HL-60 (cell line): ENCODE data around the gene SRF.

ENCODE experiments used
- DNase-seq, 2 experiments: peaks; one replicate each; pipeline ENCODE4 v3.0.0-alpha.2; 2010 to 2020; ENCODE audit warnings: low read depth in 1 of 2, low spot score in 1 of 2
- H3K27ac ChIP-seq: fragments of 250-450 bp; sonication (Bioruptor Pico); replicated peaks from 2 replicates; pipeline ENCODE4 v1.5.1; 2020; ENCODE audit warnings: mild to moderate bottlenecking, moderate library complexity
- H3K27me3 ChIP-seq: fragments of 250-450 bp; sonication (Bioruptor Pico); 2 replicates; pipeline ENCODE4 v1.5.1; 2021; ENCODE audit warnings: mild to moderate bottlenecking, moderate library complexity; ENCODE audit not compliant: insufficient read depth, poor library complexity, severe bottlenecking
- H3K4me3 ChIP-seq: replicated peaks from 2 replicates; pipeline ENCODE4 v1.5.1; 2011; ENCODE audit warnings: mild to moderate bottlenecking, control low read depth, low read length; ENCODE audit not compliant: insufficient read depth
- GABPA ChIP-seq: IDR thresholded peaks from 2 replicates; pipeline ENCODE4 v1.6.1; 2012; ENCODE audit warnings: low read depth
- POLR2AphosphoS5 ChIP-seq: IDR thresholded peaks from 2 replicates; pipeline ENCODE4 v1.6.1; 2012; ENCODE audit warnings: low read depth
- SPI1 ChIP-seq: IDR thresholded peaks from 2 replicates; pipeline ENCODE4 v1.6.1; 2012; ENCODE audit warnings: low read depth, mild to moderate bottlenecking, borderline replicate concordance
- long read RNA-seq: library from polyadenylated mRNA; unstranded; transcript quantifications from one replicate; pipeline ENCODE4 v2.0.0, GENCODE V29; 2020
- TF ChIP-seq, protein P1 (sequence below): IDR thresholded peaks from 2 replicates; pipeline ENCODE4 v1.6.1; 2012; ENCODE audit warnings: low read depth; ENCODE audit not compliant: insufficient replicate concordance
- TF ChIP-seq, protein P2 (sequence below): IDR thresholded peaks from one replicate; pipeline ENCODE4 v1.5.1; 2011; ENCODE audit warnings: low read length, control low read depth, inconsistent platforms; ENCODE audit not compliant: insufficient read depth

The SRF gene
- long read RNA-seq, full-length matches to known transcripts = 5 of 17 reads
- long read RNA-seq, partial matches to known transcripts = 12 of 17 reads
- long read RNA-seq, other reads (novel, unspliced or antisense) = 0 of 17 reads

DNA sequence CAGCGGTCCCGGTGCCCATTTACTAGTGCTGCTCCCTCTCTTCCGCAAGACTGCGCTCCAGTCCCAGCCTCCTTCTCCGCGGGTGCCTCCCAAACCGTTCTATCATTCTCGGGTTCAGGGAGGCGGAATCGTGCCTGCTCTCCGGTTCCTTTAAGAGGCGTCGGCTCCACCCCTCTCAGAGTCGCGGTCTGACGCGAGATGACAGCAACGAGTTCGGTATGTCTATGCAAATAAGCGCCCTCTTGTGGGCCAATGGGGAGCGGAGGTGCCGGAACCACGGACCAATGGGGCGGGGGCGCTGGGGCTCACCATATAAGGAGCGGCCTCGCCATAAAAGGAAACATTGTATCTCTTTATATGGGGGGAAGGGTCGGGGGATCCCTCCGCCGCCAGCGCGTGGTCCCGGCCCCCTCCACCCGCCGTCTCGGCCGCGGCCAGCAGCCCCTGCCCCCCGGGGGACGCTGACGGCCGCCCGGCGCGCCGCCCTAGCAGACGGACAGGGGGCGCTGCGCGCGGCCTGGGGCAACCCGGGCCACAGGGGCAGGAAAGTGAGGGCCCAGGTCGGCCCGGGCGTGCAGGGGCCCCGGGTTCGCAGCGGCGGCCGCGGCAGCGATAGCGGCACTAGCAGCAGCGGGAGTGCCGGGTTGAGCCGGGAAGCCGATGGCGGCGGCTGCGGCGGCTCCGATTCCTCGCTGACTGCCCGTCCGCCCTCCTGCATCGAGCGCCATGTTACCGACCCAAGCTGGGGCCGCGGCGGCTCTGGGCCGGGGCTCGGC, at the start of gene SRF:
SRF (plus strand) TSS at position 339 of the 776 bp plus-strand sequence; CDS start at position 727, 388 bp downstream.
- peak; percentile 98 to 100 for DNase-seq
- no peaks in the 10 kb centered on the region for H3K27me3 ChIP-seq
- peak within 1 kb of the TSS; percentile 92 for H3K4me3 ChIP-seq
- TF ChIP-seq GABPA (no peak), POLR2AphosphoS5 (peak; percentile 70)
- TF ChIP-seq, protein P1, sequence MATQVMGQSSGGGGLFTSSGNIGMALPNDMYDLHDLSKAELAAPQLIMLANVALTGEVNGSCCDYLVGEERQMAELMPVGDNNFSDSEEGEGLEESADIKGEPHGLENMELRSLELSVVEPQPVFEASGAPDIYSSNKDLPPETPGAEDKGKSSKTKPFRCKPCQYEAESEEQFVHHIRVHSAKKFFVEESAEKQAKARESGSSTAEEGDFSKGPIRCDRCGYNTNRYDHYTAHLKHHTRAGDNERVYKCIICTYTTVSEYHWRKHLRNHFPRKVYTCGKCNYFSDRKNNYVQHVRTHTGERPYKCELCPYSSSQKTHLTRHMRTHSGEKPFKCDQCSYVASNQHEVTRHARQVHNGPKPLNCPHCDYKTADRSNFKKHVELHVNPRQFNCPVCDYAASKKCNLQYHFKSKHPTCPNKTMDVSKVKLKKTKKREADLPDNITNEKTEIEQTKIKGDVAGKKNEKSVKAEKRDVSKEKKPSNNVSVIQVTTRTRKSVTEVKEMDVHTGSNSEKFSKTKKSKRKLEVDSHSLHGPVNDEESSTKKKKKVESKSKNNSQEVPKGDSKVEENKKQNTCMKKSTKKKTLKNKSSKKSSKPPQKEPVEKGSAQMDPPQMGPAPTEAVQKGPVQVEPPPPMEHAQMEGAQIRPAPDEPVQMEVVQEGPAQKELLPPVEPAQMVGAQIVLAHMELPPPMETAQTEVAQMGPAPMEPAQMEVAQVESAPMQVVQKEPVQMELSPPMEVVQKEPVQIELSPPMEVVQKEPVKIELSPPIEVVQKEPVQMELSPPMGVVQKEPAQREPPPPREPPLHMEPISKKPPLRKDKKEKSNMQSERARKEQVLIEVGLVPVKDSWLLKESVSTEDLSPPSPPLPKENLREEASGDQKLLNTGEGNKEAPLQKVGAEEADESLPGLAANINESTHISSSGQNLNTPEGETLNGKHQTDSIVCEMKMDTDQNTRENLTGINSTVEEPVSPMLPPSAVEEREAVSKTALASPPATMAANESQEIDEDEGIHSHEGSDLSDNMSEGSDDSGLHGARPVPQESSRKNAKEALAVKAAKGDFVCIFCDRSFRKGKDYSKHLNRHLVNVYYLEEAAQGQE = peak; percentile 36
- H3K27ac ChIP-seq = peak within 1 kb of the TSS; percentile 79

DNA sequence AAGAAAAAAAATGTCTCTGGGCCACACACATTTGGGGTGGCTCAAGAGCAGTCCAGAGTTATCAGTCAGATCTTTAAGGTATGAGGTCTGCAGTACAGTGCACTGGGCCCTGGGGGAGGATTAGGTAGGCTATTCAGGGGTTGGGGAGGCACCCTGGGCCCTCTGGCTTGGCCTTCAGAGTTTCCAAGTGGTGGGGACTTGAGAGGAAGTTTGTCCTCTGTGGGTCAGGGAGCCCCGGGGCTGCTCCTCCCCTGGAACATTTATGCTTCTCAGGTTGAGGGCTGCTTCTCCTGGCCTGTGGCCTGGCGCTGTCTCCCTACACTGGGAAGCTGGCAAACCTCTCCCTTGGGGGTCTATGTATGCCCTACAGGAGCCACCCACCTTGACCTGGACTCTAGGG, 48.9 kb upstream of the SRF start:
- Histone ChIP-seq H3K27me3 (no peaks in the 10 kb centered on the region), H3K4me3 (no peak overlapping the region), H3K27ac (no peak overlapping the region)
- DNase-seq = no peak
- no peak for TF ChIP-seq GABPA
- TF ChIP-seq POLR2AphosphoS5 = no peak
- TF ChIP-seq, protein P1 = no peak
- TF ChIP-seq, protein P2, sequence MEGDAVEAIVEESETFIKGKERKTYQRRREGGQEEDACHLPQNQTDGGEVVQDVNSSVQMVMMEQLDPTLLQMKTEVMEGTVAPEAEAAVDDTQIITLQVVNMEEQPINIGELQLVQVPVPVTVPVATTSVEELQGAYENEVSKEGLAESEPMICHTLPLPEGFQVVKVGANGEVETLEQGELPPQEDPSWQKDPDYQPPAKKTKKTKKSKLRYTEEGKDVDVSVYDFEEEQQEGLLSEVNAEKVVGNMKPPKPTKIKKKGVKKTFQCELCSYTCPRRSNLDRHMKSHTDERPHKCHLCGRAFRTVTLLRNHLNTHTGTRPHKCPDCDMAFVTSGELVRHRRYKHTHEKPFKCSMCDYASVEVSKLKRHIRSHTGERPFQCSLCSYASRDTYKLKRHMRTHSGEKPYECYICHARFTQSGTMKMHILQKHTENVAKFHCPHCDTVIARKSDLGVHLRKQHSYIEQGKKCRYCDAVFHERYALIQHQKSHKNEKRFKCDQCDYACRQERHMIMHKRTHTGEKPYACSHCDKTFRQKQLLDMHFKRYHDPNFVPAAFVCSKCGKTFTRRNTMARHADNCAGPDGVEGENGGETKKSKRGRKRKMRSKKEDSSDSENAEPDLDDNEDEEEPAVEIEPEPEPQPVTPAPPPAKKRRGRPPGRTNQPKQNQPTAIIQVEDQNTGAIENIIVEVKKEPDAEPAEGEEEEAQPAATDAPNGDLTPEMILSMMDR = no peak
- no peak for TF ChIP-seq SPI1

DNA sequence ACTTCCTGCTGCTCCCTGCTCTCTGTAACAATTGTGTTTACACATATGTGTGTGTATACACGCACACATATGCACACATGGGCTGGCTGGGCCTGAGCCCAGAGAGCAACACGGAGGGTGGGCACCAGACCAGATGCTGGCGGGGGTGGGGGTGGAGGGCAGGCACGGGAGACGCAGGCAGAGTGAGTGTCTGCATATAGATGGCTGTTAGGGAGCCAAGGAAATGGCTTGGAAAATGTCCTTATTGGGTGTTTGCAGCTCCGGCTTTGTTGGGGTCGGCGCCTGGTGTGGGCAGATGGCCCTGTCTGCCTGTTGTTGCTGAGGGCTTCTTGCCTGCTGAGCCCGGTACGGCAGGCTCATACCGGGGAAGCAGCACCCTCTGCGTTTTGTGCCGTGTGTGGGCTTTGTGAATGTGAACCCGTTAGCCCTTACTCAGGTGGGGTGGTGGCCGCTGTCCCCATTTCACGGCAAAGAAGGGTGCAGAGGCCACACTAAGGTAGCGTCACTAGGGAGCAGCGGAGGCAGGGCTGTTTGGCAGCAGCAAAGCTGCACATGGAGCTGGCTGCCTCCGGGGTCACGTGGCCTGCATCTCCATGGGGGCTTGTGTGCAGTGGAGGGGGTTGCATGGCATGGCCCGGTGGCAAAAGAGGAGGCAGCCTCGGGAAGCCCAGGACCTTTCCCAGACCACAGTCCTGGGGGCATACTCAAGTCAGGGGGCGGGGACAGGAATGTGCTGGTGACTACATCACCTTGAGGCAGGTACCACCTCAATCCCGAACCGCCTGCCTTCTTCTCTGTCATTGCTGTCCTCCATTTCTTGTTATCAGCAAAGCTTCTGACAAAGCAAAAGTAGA, 47.4 kb upstream of the SRF start:
- DNase-seq = no peak

More for the DNA sequence above, 47.4 kb upstream of the SRF start:
- H3K27me3 ChIP-seq = no peaks in the 10 kb centered on the region
- no peak overlapping the region for H3K4me3 ChIP-seq
- no peak overlapping the region for H3K27ac ChIP-seq
- TF ChIP-seq POLR2AphosphoS5 (no peak), GABPA (no peak), SPI1 (no peak)
- TF ChIP-seq, protein P2 = no peak
- TF ChIP-seq, protein P1 = no peak
